ENCODE data around the gene ST8SIA6. TPM values are rescaled to one million over a fixed set of nuclear protein-coding genes. Genes with fewer than 3 reads are reported as not detected.

Gene ST8SIA6
- total and polyA plus RNA-seq, 9 of the 15 experiments (the other 6 are each of a cell fraction or from before 2014, with no cell fraction given), result 0.69 to 6.7 (median 5.0) TPM

DNA sequence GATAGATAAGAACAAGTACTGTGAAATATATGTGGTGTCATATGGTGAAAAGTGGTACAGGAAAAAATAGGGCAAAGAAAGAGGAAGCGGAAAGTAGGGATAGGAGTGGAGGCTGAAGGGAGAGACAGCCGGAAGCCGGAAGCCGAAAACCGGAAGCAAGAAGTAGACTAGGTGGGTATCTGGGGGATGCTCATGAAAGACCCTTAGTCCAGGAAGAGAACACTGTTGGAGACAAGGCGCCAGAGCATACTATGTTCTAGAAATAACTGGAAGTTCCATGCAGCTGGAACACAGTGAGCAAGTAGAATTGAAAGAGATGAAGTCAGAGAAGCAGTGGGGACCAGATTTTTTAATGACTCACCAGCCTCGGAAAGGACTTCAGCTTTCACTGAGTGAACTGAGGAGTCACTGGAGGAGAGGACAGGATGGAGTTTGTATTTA is 22.5 kb downstream of the ST8SIA6 start (continued):
- TF ChIP-seq, protein P1, sequence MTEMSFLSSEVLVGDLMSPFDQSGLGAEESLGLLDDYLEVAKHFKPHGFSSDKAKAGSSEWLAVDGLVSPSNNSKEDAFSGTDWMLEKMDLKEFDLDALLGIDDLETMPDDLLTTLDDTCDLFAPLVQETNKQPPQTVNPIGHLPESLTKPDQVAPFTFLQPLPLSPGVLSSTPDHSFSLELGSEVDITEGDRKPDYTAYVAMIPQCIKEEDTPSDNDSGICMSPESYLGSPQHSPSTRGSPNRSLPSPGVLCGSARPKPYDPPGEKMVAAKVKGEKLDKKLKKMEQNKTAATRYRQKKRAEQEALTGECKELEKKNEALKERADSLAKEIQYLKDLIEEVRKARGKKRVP (CRISPR knock-in tag; IDR thresholded peaks at IDR 0.05), result no peak
- TF ChIP-seq STAG1 (CRISPR knock-in tag; IDR thresholded peaks at IDR 0.05; ENCODE audit: borderline replicate concordance), result no peak
- peak; percentile 67 for TF ChIP-seq ARID1B (IDR thresholded peaks at IDR 0.05)
- no peak for TF ChIP-seq BHLHE40 (IDR thresholded peaks at IDR 0.05; ENCODE audit: low read length)
- no peak for TF ChIP-seq SOX6 (IDR thresholded peaks at IDR 0.05)
- TF ChIP-seq, protein P2, sequence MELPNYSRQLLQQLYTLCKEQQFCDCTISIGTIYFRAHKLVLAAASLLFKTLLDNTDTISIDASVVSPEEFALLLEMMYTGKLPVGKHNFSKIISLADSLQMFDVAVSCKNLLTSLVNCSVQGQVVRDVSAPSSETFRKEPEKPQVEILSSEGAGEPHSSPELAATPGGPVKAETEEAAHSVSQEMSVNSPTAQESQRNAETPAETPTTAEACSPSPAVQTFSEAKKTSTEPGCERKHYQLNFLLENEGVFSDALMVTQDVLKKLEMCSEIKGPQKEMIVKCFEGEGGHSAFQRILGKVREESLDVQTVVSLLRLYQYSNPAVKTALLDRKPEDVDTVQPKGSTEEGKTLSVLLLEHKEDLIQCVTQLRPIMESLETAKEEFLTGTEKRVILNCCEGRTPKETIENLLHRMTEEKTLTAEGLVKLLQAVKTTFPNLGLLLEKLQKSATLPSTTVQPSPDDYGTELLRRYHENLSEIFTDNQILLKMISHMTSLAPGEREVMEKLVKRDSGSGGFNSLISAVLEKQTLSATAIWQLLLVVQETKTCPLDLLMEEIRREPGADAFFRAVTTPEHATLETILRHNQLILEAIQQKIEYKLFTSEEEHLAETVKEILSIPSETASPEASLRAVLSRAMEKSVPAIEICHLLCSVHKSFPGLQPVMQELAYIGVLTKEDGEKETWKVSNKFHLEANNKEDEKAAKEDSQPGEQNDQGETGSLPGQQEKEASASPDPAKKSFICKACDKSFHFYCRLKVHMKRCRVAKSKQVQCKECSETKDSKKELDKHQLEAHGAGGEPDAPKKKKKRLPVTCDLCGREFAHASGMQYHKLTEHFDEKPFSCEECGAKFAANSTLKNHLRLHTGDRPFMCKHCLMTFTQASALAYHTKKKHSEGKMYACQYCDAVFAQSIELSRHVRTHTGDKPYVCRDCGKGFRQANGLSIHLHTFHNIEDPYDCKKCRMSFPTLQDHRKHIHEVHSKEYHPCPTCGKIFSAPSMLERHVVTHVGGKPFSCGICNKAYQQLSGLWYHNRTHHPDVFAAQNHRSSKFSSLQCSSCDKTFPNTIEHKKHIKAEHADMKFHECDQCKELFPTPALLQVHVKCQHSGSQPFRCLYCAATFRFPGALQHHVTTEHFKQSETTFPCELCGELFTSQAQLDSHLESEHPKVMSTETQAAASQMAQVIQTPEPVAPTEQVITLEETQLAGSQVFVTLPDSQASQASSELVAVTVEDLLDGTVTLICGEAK (IDR thresholded peaks at IDR 0.05), result peak; percentile 82
- TF ChIP-seq, protein P2 (CRISPR knock-in tag; IDR thresholded peaks at IDR 0.05), result no peak

Data from K562 (cell line).